NCI-H748 (cell line): ENCODE measurements around the gene RAPGEF2.
A peak's percentile ranks its signal among the peaks of the same experiment; 100 is the strongest.
"Not testable (repeated sequence)": the region's sequence is repeated elsewhere in the genome, so short reads cannot be mapped to it uniquely, and the experiment has no call there.

Source experiments
- DNase-seq: peaks from one replicate; lab custom pipeline; 2025; ENCODE audit not compliant: unreplicated experiment; lab: John Stamatoyannopoulos, UW

RAPGEF2 gene

DNA sequence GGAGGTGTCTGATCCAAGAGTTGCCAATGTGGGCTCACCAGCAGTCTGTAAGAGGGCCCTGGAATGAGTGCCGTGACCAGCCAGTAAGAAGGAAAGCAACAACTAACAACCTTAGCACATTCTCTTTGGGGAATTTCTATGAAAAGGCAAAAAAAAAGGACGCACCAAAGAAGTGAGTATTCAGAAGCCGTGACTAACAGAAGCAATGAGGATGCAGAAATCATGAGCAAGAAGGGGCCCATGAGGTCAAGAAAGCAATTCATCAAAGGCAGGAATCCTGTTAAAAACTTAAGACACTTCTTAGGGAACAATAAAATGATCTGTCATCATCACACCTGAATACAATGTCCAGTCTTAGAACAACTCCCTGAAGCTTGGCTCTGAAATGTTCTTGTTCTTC is 260.5 kb downstream of the RAPGEF2 start:
- DNase-seq = no peak

DNA sequence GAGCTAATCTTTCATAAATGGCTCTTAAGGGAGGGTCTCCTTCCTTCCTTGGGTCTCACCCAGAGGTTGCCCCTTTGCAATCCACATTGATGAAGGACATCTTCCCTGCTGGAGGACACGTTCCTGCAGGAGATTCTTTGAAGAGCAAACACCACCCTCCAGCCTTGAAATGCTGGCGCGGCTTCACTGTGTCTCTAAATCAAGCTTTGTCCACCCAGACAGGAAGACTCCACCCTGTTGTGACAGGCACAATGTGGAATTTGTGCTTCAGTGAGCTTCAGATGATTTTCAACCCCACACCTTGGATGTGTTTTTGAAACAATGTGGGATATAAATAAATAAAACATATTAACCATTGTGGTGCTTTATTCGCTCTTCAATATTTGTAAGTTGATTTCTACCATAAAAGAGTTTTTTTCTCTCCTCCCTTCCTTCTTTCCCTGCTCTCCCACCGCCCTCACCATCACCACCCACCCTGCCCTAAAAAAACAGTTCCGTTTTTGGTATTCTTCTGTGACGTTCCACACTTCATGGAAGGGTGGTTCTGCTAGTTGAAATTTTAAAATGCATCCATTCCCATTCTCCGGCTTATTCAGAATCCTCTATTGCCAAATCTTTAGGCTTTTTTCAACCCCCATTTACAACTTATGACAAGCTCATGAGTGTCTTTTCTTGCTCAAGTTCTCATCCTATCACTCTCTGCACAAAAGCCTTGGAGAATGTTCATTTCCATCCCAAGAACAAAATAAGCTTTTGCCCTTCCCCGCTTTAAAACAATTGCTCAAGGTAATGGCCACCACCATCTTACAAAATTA is 264.3 kb downstream of the RAPGEF2 start:
- peak; percentile 19 for DNase-seq

DNA sequence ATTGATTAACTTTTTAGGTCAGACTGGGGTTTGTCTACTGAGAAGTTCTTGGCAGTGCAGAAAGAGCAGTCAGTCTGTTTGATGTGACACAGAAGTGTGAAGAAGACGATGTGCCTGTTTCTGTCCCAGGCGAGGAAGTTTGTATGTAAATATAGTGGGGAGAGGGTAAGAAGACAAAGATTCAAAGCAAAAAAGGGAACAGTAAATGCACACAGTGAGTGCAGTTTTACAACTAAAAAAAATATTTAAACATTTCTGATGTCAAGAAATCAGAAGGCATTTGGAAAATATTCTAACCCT is 264.9 kb downstream of the RAPGEF2 start:
- no peak for DNase-seq

- no peak for DNase-seq
Observed at GRCh38 chr4:159368320-159368719, 265.4 kb downstream of the RAPGEF2 start.

DNA sequence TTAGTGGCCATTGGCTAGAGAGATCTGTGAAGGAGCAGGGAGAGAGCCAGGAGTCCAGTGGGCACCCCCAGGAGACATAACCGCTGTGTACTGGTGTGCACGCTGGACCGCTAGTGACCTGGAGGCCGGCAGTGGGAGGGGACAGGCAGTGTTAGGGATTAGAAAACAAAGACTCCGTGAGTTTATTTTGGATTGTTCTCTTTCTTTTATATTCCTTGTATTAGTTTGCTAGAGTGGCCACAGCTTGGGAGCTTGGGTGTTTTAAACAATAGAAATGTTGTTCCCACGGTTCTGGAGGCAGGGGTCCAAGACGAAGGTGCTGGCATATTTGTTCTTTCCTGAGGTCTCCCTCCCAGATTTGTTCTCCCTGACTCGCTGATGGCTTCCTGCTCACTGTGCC is 266.4 kb downstream of the RAPGEF2 start:
- no peak for DNase-seq

GRCh38 chr4:159370286-159370685 is 267.4 kb downstream of the RAPGEF2 start:
- DNase-seq = no peak

DNA sequence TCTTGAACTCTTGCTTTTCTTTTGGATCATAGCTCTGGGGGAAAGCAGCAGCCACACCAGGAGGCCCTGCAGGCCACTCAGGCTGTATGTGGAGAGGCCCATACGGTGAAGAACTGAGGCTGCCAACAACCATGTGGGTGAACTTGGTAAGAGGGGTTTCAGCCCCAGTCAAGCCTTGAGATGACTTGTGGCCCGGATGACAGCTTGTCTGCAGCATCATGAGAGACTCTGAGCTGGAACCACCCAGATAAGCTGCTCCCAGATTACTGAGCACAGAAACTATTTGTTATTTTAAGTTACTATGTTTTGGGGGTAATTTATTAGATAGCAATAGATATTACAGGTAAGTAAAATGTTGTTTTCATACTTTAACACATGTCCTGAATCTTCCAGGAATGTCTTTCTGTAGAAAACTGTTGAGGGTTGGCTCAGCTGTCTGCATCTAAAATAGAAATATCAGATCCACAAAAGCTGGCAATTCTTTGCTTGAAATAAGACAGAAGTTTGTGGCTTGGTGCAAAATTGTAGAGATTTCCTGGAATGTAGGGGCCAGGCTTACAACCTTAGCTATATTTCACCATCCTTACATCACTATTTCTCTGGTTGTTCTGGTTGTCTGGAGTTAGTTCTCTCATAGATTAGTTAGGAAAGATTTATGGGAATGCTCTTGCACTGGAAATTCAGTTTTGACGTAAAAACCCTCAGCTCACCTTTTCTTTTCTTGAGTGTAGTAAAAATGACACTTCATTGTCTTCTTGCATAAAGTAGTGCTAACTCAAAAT is 272.1 kb downstream of the RAPGEF2 start:
- DNase-seq = no peak

GRCh38 chr4:159376289-159376688 is 273.4 kb downstream of the RAPGEF2 start:
- DNase-seq = no peak

DNA sequence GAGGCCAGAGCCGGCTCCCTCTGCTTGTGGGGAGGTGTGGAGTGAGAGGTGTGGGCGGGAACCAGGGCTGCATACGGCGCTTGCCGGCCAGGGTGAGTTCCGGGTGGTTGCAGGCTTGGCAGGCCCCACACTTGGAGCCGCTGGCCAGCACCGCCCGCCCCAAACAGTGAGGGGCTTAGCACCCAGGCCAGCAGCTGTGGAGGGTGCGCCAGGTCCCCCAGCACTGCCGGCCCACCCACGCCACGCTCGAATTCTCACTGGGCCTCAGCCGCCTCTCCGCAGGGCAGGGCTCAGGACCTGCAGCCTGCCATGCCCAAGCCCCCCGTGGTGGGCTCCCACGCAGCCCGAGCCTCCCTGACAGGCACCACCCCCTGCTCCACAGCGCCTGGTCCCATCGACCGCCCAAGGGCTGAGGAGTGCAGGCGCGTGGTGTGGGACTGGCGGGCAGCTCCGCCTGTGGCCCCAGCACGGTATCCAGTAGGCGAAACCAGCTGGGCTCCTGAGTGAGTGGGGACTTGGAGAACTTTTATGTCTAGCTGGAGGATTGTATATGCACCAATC is 275.3 kb downstream of the RAPGEF2 start:
- DNase-seq = no peak

DNA sequence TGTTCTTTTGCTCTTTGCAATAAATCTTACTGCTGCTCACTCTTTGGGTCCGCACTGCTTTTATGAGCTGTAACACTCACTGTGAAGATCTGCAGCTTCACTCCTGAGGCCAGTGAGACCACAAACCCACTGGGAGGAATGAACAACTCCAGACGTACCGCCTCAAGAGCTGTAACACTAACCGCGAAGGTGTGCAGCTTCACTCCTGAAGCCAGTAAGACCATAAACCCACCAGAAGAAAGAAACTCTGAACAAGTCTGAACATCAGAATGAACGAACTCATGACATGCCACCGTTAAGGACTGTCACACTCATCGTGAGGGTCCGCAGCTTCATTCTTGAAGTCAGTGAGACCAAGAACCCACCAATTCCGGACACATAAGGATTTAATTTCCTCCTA is 276.2 kb downstream of the RAPGEF2 start:
- not testable (repeated sequence) for DNase-seq

- no peak for DNase-seq
Observed at GRCh38 chr4:159379836-159380235, 277.0 kb downstream of the RAPGEF2 start.

DNA sequence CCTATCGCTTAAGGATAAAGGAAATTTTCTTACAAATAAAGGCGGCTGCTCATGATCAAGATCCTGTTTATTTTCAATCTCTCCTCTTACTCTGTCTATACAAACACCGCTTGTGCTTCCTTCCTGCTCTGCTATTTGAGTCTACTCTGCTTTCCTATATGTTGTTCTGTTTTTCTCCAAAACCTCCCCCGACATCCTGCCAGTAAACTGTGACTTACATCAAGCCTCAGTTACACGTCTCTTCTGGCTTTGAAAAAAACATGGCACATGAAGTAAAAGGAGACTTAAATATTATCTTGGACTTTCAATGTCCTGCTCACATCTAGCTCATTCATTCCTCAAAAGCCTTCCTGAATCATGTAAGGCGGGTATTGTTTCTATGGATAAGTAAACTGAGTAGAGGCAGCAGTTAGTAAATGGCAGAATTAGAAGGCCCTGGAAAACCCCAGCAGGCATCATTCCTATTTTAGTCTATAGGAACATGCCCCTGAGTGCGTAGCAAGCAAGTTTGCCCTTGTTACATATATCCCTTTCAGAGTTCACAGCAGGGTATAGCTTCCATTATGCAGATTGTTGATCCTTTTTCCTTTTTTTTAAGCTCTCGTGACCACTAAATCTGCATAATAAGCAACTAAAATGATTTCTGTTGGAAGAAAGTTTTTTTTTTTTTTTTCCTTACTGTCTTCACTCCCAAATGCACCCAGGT is 280.1 kb downstream of the RAPGEF2 start:
- DNase-seq = no peak

DNA sequence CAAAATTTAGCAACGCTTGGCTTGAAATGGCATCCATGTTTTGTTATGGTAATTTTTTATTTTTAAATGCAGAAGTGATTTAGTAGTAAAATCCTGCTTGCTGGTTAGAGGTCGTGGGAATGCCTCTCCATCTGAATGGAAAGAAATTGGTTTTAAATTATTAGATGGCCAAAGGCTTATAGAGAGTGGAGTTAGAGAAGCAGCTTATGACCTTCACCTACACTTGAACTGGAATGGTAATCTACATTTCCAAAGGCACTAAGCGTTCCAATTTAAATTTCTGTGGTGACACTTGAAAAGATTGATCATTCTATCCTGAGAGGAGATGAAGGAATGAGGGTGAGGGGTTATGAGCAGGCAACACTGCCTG is 280.7 kb downstream of the RAPGEF2 start:
- DNase-seq = no peak

- no peak for DNase-seq
Observed at GRCh38 chr4:159384017-159384416, 281.1 kb downstream of the RAPGEF2 start.

- DNase-seq = no peak
Observed at GRCh38 chr4:159384632-159385031, 281.8 kb downstream of the RAPGEF2 start.

DNA sequence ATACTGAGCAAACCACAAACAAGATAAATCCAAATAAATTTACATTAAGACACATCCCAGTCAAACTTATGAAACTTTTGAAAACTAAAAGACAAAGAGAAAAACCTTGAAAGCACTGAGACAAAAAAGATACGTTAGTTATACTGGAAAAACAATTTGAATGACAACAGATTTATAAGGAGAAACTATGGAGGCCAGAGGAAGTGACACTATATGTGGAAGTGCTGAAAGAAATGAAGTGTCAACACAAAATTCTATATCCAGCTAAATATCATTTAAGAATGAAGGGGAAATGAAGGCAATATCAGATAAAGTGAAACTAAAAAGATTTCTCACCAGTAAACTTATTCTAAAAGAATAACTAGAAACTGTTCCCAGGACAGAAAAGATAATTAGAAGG is 283.7 kb downstream of the RAPGEF2 start:
- no peak for DNase-seq

- no peak for DNase-seq
Observed at GRCh38 chr4:159389756-159390155, 286.9 kb downstream of the RAPGEF2 start.

DNA sequence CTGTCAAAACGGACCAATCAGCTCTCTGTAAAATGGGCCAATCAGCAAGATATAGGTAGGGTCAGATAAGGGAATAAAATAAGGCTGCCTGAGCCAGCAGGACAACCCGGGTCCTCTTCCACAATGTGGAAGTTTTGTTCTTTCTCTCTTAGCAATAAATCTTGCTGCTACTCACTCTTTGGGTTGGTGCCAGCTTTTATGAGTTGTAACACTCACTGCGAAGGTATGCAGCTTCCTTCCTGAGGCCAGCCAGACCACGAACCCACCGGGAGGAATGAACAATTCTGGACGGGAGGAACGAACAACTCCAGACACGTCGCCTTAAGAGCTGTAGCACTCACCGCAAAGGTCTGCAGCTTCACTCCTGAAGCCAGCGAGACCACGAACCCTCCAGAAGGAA is 287.8 kb downstream of the RAPGEF2 start:
- DNase-seq = no peak

DNA sequence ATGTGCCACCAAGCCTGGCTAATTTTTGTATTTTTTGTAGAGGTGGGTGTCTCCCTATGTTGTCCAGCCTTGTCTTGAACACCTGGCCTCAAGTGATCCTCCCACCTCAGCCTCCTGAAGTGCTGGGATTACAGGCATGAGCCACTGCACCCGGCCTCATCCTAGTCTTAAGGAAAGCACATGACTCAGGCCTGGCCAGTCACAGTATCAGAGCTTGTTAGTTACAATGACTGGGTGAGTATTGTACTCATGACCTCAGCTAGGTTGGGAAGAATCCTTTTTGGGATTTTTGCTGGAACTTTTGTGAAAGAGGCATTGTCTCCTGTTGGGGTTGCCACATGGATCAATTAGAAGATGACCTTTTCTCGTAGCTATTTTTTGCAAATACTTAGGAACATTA is 292.8 kb downstream of the RAPGEF2 start:
- no peak for DNase-seq

DNA sequence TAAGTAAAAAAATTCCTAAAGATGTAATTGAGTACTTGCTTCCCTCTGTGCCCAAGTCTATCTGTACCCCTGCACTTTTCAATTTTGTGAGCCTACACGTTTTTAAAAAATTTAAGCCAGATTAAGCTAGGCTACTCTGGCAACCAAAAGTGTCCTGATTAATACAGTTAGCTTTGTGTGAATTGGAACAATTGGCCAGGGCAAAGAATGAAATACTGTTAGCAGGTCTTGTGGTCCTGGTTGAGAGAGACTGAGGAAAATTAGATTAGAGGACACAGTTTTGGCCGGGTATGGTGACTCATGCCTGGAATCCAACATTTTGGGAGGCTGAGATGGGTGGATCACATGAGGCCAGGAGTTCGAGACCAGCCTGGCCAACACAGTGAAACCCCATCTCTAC is 293.3 kb downstream of the RAPGEF2 start:
- DNase-seq = no peak

DNA sequence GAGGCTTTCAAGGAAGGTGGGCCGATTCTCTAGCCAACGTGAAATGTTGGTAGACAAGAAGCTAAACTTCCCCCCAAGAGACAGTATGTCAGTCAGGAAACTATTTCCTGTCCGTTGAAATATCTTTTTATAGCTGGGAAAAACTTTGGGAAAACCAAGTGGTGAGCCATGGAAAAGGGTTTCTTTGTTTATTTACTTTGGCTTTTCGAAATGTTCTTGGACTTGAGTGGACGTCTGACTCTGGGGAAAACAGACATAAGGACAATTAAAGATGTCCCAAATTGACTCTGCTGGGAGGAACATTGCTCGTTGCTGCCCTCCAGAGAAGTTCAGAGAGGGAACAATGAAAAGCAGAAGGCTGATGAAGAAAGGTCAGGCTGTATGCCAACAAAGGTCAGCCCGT is 295.4 kb downstream of the RAPGEF2 start:
- no peak for DNase-seq
